SK-N-MC (cell line): ENCODE data around the gene SLITRK1.

Experiments used
- DNase-seq: peaks from one replicate; pipeline ENCODE4 v3.0.0-alpha.2; 2011; ENCODE audit warnings: low read depth, low spot score
- H3K27ac ChIP-seq: fragments of 200-600 bp; sonication (generic); 2 replicates; pipeline ENCODE4 v1.5.1; 2016; ENCODE audit warnings: mixed run types
- H3K36me3 ChIP-seq: fragments of 200-600 bp; sonication (generic); 2 replicates; pipeline ENCODE4 v1.6.1; 2017; ENCODE audit warnings: antibody characterized with exemption, low read length, mixed read lengths; ENCODE audit not compliant: insufficient read depth
- H3K4me3 ChIP-seq: fragments of 200-600 bp; sonication (generic); 2 replicates; pipeline ENCODE4 v1.5.1; 2016
- H3K9ac ChIP-seq: fragments of 200-600 bp; sonication (generic); 2 replicates; pipeline ENCODE4 v1.8.0; 2017; ENCODE audit warnings: mixed run types, mixed read lengths; ENCODE audit not compliant: insufficient read length
- H3K9me3 ChIP-seq: fragments of 200-600 bp; sonication (generic); 2 replicates; pipeline ENCODE4 v1.6.1; 2017; ENCODE audit warnings: low read depth, mild to moderate bottlenecking, antibody characterized with exemption, low read length, moderate library complexity, mixed read lengths
- EZH2 ChIP-seq: fragments of 200-600 bp; sonication (generic); IDR thresholded peaks from one replicate; pipeline ENCODE4 v1.6.1; 2017; ENCODE audit warnings: antibody characterized with exemption
- FOXP2 ChIP-seq: optimal IDR thresholded peaks from 2 replicates; pipeline ENCODE3; 2011; ENCODE audit warnings: mild to moderate bottlenecking, moderate library complexity; ENCODE audit not compliant: insufficient read depth; ENCODE audit errors: extremely low read length, control extremely low read depth
- POLR2AphosphoS5 ChIP-seq: IDR thresholded peaks from 2 replicates; pipeline ENCODE4 v1.6.1; 2012; ENCODE audit warnings: mild to moderate bottlenecking, low read depth, low read length, borderline replicate concordance

SLITRK1 gene

DNA sequence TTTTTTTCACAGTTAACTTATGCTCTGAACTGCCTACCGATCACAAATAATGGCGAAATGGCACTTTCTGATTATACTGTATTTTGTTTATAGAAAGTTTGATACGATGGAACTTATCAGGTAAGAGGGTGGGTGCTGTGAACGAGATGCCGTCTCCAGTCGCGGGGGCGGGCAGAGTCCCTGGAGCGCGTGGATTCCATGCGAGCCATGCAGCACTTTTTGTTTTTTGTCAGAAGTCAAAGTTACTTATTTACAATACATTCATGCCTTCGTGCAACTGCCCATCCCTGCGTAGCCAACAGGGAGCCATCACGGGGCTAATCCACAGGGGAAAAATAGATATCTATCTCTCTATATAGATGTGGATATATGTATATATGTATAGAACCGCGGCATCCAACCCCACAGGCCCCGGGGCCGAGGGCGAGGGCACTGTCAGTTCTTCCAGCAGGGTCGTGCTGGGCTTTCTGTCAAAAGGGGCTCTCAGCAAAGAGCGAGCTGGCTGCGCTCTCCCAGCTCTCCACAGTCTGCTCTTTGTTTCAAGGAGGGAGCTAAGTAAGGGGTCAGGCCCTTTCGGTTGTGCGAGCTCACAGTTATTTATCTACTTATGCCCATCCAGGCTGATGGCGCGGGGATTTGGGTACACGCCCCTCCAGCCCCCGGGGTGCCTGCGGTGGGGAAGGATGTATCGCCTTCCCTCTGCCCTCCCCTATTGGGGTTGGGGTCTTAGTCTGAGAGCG is 3.4 kb downstream of the SLITRK1 start:
- no peak for DNase-seq
- Histone ChIP-seq H3K9me3 (no peaks in the 10 kb centered on the region), H3K27ac (no peak overlapping the region), H3K36me3 (no peaks in the 10 kb centered on the region), H3K9ac (no peak overlapping the region), H3K4me3 (no peak overlapping the region)
- TF ChIP-seq EZH2: no peak
- no peak for TF ChIP-seq FOXP2
- TF ChIP-seq POLR2AphosphoS5: no peak

DNA sequence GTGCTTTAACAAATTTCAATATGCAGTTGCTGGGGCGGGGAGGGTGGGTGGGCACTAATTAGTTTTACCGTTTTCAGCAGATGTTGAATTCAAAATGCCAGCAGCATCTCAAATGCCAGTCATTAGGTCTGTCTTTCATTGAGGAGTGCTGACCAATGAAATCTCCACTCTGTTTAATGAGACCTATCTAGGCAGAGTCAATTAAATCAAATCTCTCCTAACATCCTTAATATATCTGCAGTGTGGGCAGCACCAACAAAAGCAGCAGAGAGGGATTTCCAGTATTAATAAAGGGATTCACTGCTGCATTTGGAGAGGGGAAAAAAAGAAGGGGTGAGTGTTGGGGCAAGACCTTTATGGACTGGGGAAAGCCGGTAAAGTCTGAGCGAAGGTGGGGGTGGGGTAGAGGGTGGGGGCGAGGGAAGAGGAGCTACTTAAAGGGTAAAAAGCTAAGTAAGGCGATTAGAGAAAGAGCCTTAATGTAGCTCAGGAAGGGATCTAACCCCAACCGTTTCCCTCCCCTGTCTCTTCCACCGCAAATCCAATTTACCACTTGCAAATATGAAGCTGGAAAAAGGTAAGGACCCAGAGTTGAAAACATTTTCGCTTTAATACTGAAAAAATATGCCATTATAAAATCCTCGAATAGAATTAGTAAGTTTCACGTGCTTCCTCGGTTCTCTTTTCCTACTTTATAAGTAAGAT is 4.5 kb downstream of the SLITRK1 start:
- no peak overlapping the region for H3K4me3 ChIP-seq
- H3K9ac ChIP-seq: no peak overlapping the region
- no peak for DNase-seq
- no peaks in the 10 kb centered on the region for H3K9me3 ChIP-seq
- H3K27ac ChIP-seq: no peak overlapping the region
- TF ChIP-seq EZH2: no peak
- TF ChIP-seq POLR2AphosphoS5: no peak
- TF ChIP-seq FOXP2: no peak
- H3K36me3 ChIP-seq: no peaks in the 10 kb centered on the region

DNA sequence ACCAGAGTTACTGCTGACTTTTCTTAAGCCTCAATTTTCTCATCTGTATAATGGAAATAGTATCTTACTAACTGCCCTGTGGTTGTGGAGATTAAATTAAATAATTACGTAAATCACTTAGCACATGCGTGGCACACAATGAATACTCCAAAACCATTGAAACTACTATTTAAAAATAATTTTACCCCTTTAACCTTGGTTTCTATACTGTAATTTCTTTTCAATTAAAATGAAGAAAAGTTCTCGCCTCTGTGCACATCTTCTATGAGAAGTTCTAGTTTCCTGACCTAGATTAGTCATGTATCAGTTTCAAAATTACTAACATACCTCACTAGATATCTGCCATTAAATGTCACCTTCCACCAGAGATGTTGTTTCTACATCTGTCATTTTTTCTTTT is 5.7 kb downstream of the SLITRK1 start:
- Histone ChIP-seq H3K9me3 (no peaks in the 10 kb centered on the region), H3K9ac (no peak overlapping the region), H3K27ac (no peak overlapping the region), H3K36me3 (no peaks in the 10 kb centered on the region), H3K4me3 (no peak overlapping the region)
- TF ChIP-seq FOXP2 (no peak), EZH2 (no peak), POLR2AphosphoS5 (no peak)
- no peak for DNase-seq

DNA sequence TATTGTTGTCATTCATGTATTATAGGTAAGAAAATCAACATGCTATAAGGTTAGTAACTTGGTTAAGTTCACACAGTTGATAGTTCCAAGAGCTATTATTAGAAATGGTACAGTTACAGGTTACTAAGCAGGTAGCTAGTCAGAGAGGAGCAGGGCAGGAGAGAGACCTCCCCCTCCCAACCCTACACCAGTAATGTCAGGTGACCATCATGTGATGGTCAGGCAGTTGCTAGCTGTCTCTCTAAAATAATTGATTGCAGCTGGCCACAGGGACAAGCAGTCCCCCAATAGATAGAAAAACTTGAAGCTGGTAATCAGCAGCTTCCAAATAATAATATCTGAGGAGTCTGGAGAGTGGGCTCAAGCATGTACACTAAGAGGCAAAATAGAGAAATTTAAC is 14.6 kb downstream of the SLITRK1 start:
- Histone ChIP-seq H3K27ac (no peak overlapping the region), H3K36me3 (no peaks in the 10 kb centered on the region), H3K9me3 (no peaks in the 10 kb centered on the region), H3K4me3 (no peak overlapping the region), H3K9ac (no peak overlapping the region)
- no peak for TF ChIP-seq FOXP2
- no peak for DNase-seq

DNA sequence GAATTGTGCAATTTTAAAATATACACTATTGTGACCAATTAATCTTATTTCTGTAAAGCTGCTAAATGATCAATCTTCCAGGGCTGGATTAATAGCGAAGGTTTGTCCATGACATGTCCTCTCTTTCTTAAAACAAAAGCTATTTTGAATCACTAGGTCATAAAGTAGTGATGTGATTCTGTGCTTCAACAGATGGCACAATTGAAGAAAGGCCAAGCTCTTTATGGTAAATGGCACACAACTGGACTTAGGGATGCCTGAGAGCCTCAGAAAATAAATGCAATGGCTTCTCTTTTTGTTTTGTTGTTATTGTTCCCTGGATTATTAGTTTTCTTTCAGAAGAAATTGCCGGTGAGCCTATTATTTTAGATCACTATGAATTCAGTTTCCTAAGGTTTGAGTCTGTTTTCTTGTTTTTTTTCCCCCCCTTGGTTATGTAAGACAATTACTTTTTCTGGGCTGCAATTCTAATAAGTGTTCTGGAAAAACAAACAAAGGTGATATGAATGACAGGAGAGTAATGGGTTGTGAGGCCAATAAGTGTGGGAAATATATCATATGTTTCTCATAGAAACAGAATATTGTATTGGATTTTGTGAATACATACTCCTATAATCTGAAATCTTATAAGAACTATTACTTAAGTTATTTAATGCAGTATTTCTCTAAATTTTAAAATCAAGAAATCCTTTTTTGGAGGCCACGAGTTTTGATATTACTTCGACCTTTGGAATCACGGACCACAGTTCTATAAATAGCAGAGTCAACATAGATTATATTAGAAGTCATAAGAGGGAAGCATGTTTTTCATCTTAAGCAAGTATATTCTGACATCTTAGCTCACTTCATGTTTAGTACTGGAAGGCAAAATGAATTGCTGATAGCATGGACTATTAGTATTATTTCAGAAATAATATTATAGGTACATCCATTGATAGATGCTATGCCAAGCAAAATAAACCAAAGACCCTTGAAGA is 16.8 kb downstream of the SLITRK1 start:
- Histone ChIP-seq H3K9me3 (no peaks in the 10 kb centered on the region), H3K27ac (no peak overlapping the region), H3K36me3 (no peaks in the 10 kb centered on the region), H3K4me3 (no peak overlapping the region), H3K9ac (no peak overlapping the region)
- TF ChIP-seq POLR2AphosphoS5 (no peak), FOXP2 (no peak), EZH2 (no peak)
- DNase-seq: no peak

DNA sequence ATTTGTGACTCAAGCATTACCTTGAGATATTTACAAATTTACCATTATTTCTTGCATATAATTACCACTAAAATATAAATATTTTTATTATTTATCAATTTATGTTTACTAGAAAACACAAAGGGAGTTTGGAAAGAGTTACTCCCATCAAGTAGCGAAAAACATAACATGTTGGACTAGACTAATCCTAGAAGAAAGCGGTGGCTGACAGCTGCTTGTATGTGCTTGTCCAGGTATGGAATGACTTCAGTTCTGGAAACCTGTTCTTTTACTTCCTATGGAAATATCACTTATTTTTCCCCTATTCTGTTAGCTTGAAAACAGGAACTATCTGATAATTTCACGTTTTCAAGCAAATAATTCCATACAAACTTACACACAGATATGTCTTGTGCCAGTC is 28.5 kb downstream of the SLITRK1 start:
- Histone ChIP-seq H3K27ac (no peak overlapping the region), H3K9me3 (no peaks in the 10 kb centered on the region), H3K4me3 (no peak overlapping the region), H3K9ac (no peak overlapping the region), H3K36me3 (no peaks in the 10 kb centered on the region)
- no peak for TF ChIP-seq POLR2AphosphoS5
- no peak for TF ChIP-seq FOXP2
- TF ChIP-seq EZH2: no peak
- DNase-seq: no peak

DNA sequence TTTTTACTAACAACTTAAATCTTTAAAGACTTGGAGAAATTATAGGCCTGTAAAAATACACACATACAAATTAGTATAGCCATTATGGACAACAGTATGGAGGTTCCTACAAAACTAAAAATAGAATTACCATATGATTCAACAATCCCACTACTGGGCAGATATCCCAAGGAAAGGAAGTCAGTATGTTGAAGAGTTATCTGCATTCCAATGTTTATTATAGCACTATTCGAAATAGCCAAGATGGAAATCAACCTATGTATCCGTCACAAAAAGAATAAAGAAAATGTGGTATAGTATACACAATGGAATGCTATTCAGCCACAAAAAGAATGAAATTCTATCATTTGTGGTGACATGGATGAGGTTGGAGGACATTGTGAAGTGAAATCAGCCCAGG is 37.2 kb downstream of the SLITRK1 start:
- no peak for DNase-seq
- TF ChIP-seq POLR2AphosphoS5 (no peak), FOXP2 (no peak)
- H3K9ac ChIP-seq: no peak overlapping the region

DNA sequence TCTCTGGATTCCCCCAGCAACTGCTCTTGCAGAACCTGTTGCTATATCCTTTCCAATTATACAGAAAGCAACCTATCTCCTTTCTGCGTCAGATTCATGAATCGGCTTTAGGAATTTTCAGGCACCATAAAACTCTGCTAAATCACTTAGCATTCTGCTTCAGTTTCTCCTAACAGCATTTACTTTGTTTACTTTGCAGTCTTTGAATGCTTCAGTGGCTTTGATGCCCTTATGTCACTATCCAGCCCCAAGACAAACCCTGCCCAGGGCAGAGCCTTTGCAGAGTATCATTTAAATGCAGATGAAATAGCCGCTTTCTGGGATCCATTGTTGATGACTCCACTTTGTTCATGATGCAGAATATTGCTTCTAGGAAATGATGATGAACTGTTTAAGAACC is 43.1 kb downstream of the SLITRK1 start:
- H3K27ac ChIP-seq: no peak overlapping the region
- H3K36me3 ChIP-seq: no peaks in the 10 kb centered on the region
- no peaks in the 10 kb centered on the region for H3K9me3 ChIP-seq
- TF ChIP-seq POLR2AphosphoS5 (no peak), EZH2 (no peak), FOXP2 (no peak)
- no peak overlapping the region for H3K9ac ChIP-seq
- DNase-seq: no peak
- H3K4me3 ChIP-seq: no peak overlapping the region

More for the DNA sequence above, 37.2 kb downstream of the SLITRK1 start:
- Histone ChIP-seq H3K36me3 (no peaks in the 10 kb centered on the region), H3K27ac (no peak overlapping the region), H3K9me3 (no peaks in the 10 kb centered on the region), H3K4me3 (no peak overlapping the region)
